GM12878 (cell line): ENCODE measurements around the gene DNAJC2. TPM values are rescaled to one million over a fixed set of nuclear protein-coding genes. Genes with fewer than 3 reads are reported as not detected.

Experiments used
- ATAC-seq: fragments of 200-7000 bp; cut with Tn5 transposase; 3 replicates; pipeline ENCODE4 v1.9.1; 2020; ENCODE audit warnings: mild to moderate bottlenecking, moderate library complexity
- BruUV-seq: library from RNA; stranded (reverse); fragments of 400-500 nt; replicated peaks from 2 replicates; lab custom pipeline; 2021; lab: Mats Ljungman, UMichigan
- CTCF ChIA-PET: fragments of 300-600 bp; sonication (Branson Sonifier 250); formaldehyde crosslinking; extraction: SDS; loops from one replicate; lab custom pipeline; 2021; ENCODE audit warnings: inconsistent platforms; lab: Yijun Ruan, JAX
- POLR2A ChIA-PET: fragments of 350-600 bp; formaldehyde crosslinking; extraction: SDS; loops from one replicate; lab custom pipeline; 2021; ENCODE audit warnings: inconsistent platforms; lab: Charles Lee
- RAD21 ChIA-PET: fragments of 300-600 bp; sonication (Branson Sonifier 250); formaldehyde crosslinking; loops from one replicate; lab custom pipeline; 2023; ENCODE audit warnings: antibody characterized with exemption; ENCODE audit not compliant: unreplicated experiment; lab: Charles Lee
- SMC1A ChIA-PET: fragments of 300-600 bp; sonication (Branson Sonifier 250); formaldehyde crosslinking; loops from one replicate; lab custom pipeline; 2023; ENCODE audit not compliant: unreplicated experiment, uncharacterized antibody; lab: Charles Lee
- DNase-seq: peaks from one replicate; pipeline ENCODE4 v3.0.0-alpha.2; 2011; ENCODE audit warnings: low read depth, low spot score
- FAIRE-seq: peaks from 3 replicates; lab custom pipeline; 2011; peaks lifted over from hg19 to GRCh38; lab: Jason Lieb, UNC
- H2AFZ ChIP-seq: 2 replicates; pipeline ENCODE4 v1.6.0; 2011; ENCODE audit warnings: low read depth, low read length, control low read depth; ENCODE audit not compliant: control insufficient read depth
- H3K27ac ChIP-seq: 2 replicates; pipeline ENCODE4 v1.5.1; 2011; ENCODE audit warnings: control low read depth; ENCODE audit not compliant: control insufficient read depth, insufficient read depth
- H3K27me3 ChIP-seq, 2 experiments: replicated peaks in 1 of 2; 2 replicates each; pipeline versions ENCODE4 v1.6.0 to v1.6.1; 2011; ENCODE audit warnings: low read length in 1 of 2; ENCODE audit not compliant: control insufficient read depth in 2 of 2, insufficient read depth in 2 of 2
- H3K36me3 ChIP-seq, 2 experiments: 2 replicates each; pipeline ENCODE4 v1.5.1; 2011; ENCODE audit warnings: low read length in 1 of 2; ENCODE audit not compliant: control insufficient read depth in 2 of 2, insufficient read depth in 2 of 2
- H3K4me1 ChIP-seq: 2 replicates; pipeline ENCODE4 v1.6.1; 2011; ENCODE audit warnings: mild to moderate bottlenecking, low read length, moderate library complexity, mixed read lengths; ENCODE audit not compliant: control insufficient read depth, insufficient read depth
- H3K4me2 ChIP-seq: 2 replicates; pipeline ENCODE4 v1.6.0; 2011; ENCODE audit warnings: control low read depth; ENCODE audit not compliant: control insufficient read depth, insufficient read depth
- H3K4me3 ChIP-seq: fragments of 200-600 bp; sonication (generic); 2 replicates; pipeline ENCODE4 v1.5.1; 2016
- H3K79me2 ChIP-seq: 2 replicates; pipeline ENCODE4 v1.6.0; 2011; ENCODE audit warnings: low read length; ENCODE audit not compliant: control insufficient read depth, insufficient read depth
- H3K9ac ChIP-seq: 2 replicates; pipeline ENCODE4 v1.8.0; 2011; ENCODE audit warnings: low read length, control low read depth, mixed read lengths; ENCODE audit not compliant: control insufficient read depth, insufficient read depth
- H3K9me3 ChIP-seq: replicated peaks from 3 replicates; pipeline ENCODE4 v1.5.1; 2011; ENCODE audit warnings: mild to moderate bottlenecking, low read length; ENCODE audit not compliant: control insufficient read depth, insufficient read depth
- H4K20me1 ChIP-seq: 2 replicates; pipeline ENCODE4 v1.6.0; 2011; ENCODE audit not compliant: control insufficient read depth, insufficient read depth
- ASH2L ChIP-seq: fragments of 300-600, 200-600 bp; sonication (generic); IDR thresholded peaks from 2 replicates; pipeline ENCODE4 v1.6.1; 2017; ENCODE audit warnings: low read depth, mild to moderate bottlenecking, borderline replicate concordance
- EGR1 ChIP-seq, 2 experiments: IDR thresholded peaks; 1 replicate in 1 of 2; 2 replicates in 1 of 2; pipeline ENCODE4 v1.6.1; 2011 to 2012; ENCODE audit warnings: low read depth in 2 of 2, low read length in 2 of 2, borderline replicate concordance in 1 of 2, mild to moderate bottlenecking in 1 of 2, moderate library complexity in 1 of 2
- GABPA ChIP-seq: IDR thresholded peaks from 2 replicates; pipeline ENCODE4 v1.6.1; 2014; ENCODE audit warnings: antibody characterized with exemption, low read depth, mild to moderate bottlenecking, inconsistent platforms
- HCFC1 ChIP-seq: fragments of 150-350 bp; IDR thresholded peaks from 2 replicates; pipeline ENCODE4 v1.6.1; 2014; ENCODE audit warnings: low read length
- MEF2A ChIP-seq: IDR thresholded peaks from 2 replicates; pipeline ENCODE4 v1.6.1; 2011; ENCODE audit warnings: low read depth, mild to moderate bottlenecking, low read length, moderate library complexity; ENCODE audit not compliant: insufficient read depth
- MTA2 ChIP-seq: fragments of 450-650 bp; IDR thresholded peaks from 2 replicates; pipeline ENCODE4 v1.6.1; 2016; ENCODE audit warnings: low read depth, mild to moderate bottlenecking, moderate library complexity
- NFXL1 ChIP-seq: fragments of 450-650 bp; IDR thresholded peaks from 2 replicates; pipeline ENCODE4 v1.6.1; 2017; ENCODE audit warnings: antibody characterized with exemption, mild to moderate bottlenecking, borderline replicate concordance
- SMARCA5 ChIP-seq: fragments of 450-650 bp; IDR thresholded peaks from 2 replicates; pipeline ENCODE4 v1.6.1; 2017; ENCODE audit warnings: mild to moderate bottlenecking
- SREBF1 ChIP-seq: IDR thresholded peaks from 2 replicates; pipeline ENCODE4 v1.6.1; 2012; ENCODE audit warnings: mild to moderate bottlenecking, low read length
- TCF12 ChIP-seq: IDR thresholded peaks from 2 replicates; pipeline ENCODE4 v1.6.1; 2011; ENCODE audit warnings: low read depth, mild to moderate bottlenecking, low read length
- ZBTB11 ChIP-seq: fragments of 450-650 bp; formaldehyde crosslinking; IDR thresholded peaks from 2 replicates; pipeline ENCODE4 v1.5.0; 2022; ENCODE audit warnings: mild to moderate bottlenecking, missing genetic modification characterization
- ZBTB40 ChIP-seq: fragments of 450-650 bp; IDR thresholded peaks from 2 replicates; pipeline ENCODE4 v1.6.1; 2016; ENCODE audit warnings: mild to moderate bottlenecking, moderate library complexity, borderline replicate concordance
- ZNF24 ChIP-seq: fragments of 450-650 bp; IDR thresholded peaks from 2 replicates; pipeline ENCODE4 v1.6.1; 2017; ENCODE audit warnings: antibody characterized with exemption, mild to moderate bottlenecking
- WGBS: methylation state at CpG from one replicate; pipeline ENCODE4 v1.1.6; 2016; ENCODE audit warnings: low lambda C conversion rate; ENCODE audit not compliant: insufficient replicate concordance, insufficient coverage; ENCODE audit errors: missing lambda C conversion rate; 5-methylcytosine and 5-hydroxymethylcytosine counted together
- in situ Hi-C: fragments of 300-500 bp; cut with MboI; formaldehyde crosslinking; loops from 9 replicates; pipeline ENCODE4 v1.14.3; 2018; ENCODE audit warnings: mixed read lengths
- intact Hi-C: fragments of 100-400 bp; cut with micrococcal nuclease; formaldehyde crosslinking; loops from one replicate; pipeline ENCODE4 v1.14.2; 2022; ENCODE audit not compliant: unreplicated experiment
- polyA plus RNA-seq, 11 experiments: library from polyadenylated mRNA; depleted of rRNA in 4 of 11; unstranded in 6 of 11; stranded (reverse) in 5 of 11; fragments of >200 nt; fragmentation: Nextera tagmentation in 4 of 11; fragmentation: Illumina TruSeq in 1 of 11; extraction: Ambion mirVana in 4 of 11; extraction: Trizol in 1 of 11; gene quantifications; 1 replicate in 1 of 11; 2 replicates in 10 of 11; pipeline versions ENCODE4 v1.2.1 to v1.2.3, GENCODE V29; 2011 to 2016; ENCODE audit warnings: inconsistent platforms in 2 of 11, missing spikeins in 2 of 11, low read depth in 1 of 11
- total RNA-seq, 4 experiments: library from RNA; depleted of rRNA in 3 of 4; stranded (reverse); fragments of >200 nt in 3 of 4; fragmentation: Illumina TruSeq in 1 of 4; extraction: Trizol in 1 of 4; gene quantifications; 2 replicates each; pipeline versions ENCODE4 v1.2.1 to v1.2.3, GENCODE V29; 2013 to 2021
- TF ChIP-seq, protein P1 (sequence below): fragments of 450-650 bp; IDR thresholded peaks from 2 replicates; pipeline ENCODE4 v1.6.1; 2016; ENCODE audit warnings: mild to moderate bottlenecking

Gene DNAJC2
- total and polyA plus RNA-seq, 10 of the 15 experiments (the other 5 are each of a cell fraction or from before 2014, with no cell fraction given): 18.2 to 63.1 (median 30.6) TPM

DNA sequence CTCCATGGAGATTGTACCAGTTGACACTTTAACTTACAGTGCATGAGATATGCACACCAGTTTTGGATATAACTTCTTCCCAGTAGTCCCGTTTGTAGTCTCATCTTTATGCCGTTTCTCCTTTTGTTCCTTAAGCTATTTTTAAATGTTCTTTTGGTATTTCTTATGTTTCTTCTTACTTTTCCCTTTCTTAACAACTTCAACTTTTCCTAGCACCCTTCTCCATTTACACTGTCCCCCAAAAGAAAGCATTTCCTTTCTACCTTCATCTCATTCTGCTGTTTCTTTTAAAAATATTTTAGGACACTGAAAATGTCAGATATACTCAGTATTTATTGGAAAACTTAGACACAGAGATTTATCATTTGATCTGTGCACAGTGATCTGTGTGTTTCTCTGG lies 4.4 kb upstream of the DNAJC2 start:
- ChIA-PET POLR2A (no interaction called here), CTCF (no interaction called here), RAD21 (interaction anchor here (1.0 kb wide), 1 partner anchor 55 kb away, joined by 3 read pairs; no protein-coding TSS in a partner anchor), SMC1A (no interaction called here)
- Histone ChIP-seq H3K9me3 (no peaks in the 10 kb centered on the region), H3K4me3 (peak overlapping the region; percentile 93), H3K27ac (peak overlapping the region; percentile 4; the same call in 1 of the 2 replicates), H3K4me1 (peaks cover 7% of the 10 kb centered on the region), H3K36me3 (peaks cover 0 to 4% of the 10 kb centered on the region in 2 experiments; a peak in 1 of 4 replicates), H3K4me2 (peak overlapping the region; percentile 77), H4K20me1 (no peaks in the 10 kb centered on the region; the same call in 1 of the 2 replicates), H2AFZ (no peak overlapping the region), H3K79me2 (peaks cover 67% of the 10 kb centered on the region), H3K27me3 (no peaks in the 10 kb centered on the region), H3K9ac (peak overlapping the region; percentile 84)
- ATAC-seq (no peak), FAIRE-seq (no peak), DNase-seq (no peak)
- BruUV-seq: no TSS peak
- 18% methylated on average over 2 of the region's 2 CpGs for WGBS
- in situ Hi-C loops: loop anchor here (25.0 kb wide), 1 partner anchor 1738 kb away; no protein-coding TSS in a partner anchor
- intact Hi-C loops: loop anchor here (10.0 kb wide), 1 partner anchor 204 kb away; the partner anchor contains the start of gene NAPEPLD
- TF ChIP-seq MTA2 (no peak), EGR1 (IDR thresholded peaks at IDR 0.05; ENCODE audit: borderline replicate concordance in 1 of 2, low read depth in 2 of 2, low read length in 2 of 2) (no peak), NFXL1 (no peak), SREBF1 (no peak), ZBTB11 (CRISPR knock-in tag) (no peak), GABPA (no peak), ZBTB40 (no peak), ZNF24 (no peak), TCF12 (no peak), MEF2A (no peak), ASH2L (no peak), HCFC1 (no peak), SMARCA5 (no peak)
- TF ChIP-seq, protein P1, sequence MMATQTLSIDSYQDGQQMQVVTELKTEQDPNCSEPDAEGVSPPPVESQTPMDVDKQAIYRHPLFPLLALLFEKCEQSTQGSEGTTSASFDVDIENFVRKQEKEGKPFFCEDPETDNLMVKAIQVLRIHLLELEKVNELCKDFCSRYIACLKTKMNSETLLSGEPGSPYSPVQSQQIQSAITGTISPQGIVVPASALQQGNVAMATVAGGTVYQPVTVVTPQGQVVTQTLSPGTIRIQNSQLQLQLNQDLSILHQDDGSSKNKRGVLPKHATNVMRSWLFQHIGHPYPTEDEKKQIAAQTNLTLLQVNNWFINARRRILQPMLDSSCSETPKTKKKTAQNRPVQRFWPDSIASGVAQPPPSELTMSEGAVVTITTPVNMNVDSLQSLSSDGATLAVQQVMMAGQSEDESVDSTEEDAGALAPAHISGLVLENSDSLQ: no peak
